GM13976 (cell line): ENCODE data around the gene GABPB1.
"Not testable (repeated sequence)": the region's sequence is repeated elsewhere in the genome, so short reads cannot be mapped to it uniquely, and the experiment has no call there.

Experiments
- DNase-seq: peaks from one replicate; pipeline ENCODE4 v3.0.0; 2012; ENCODE audit warnings: low spot score
- CTCF ChIP-seq: IDR thresholded peaks from 2 replicates; pipeline ENCODE4 v1.5.1; 2012; ENCODE audit warnings: borderline replicate concordance, mild to moderate bottlenecking; ENCODE audit not compliant: insufficient read depth; ENCODE audit errors: extremely low read depth, missing control alignments, control extremely low read depth
- in situ Hi-C: fragments of 300-500 bp; cut with MboI; formaldehyde crosslinking; loops from one replicate; pipeline ENCODE4 v1.12.0; 2022; ENCODE audit warnings: low sequenced_read_pairs, mixed read lengths, inconsistent platforms; ENCODE audit not compliant: unreplicated experiment

The GABPB1 gene

GRCh38 chr15:50377867-50378751 lies 23.1 kb upstream of the GABPB1 start:
- peak; percentile 82 for DNase-seq
- in situ Hi-C loops, result no loop called here

GRCh38 chr15:50369564-50369963 lies 14.6 kb upstream of the GABPB1 start:
- in situ Hi-C loops, DNase-seq: not testable (repeated sequence)

More at GRCh38 chr15:50377867-50378751, 23.1 kb upstream of the GABPB1 start:
- no peak for TF ChIP-seq CTCF

DNA sequence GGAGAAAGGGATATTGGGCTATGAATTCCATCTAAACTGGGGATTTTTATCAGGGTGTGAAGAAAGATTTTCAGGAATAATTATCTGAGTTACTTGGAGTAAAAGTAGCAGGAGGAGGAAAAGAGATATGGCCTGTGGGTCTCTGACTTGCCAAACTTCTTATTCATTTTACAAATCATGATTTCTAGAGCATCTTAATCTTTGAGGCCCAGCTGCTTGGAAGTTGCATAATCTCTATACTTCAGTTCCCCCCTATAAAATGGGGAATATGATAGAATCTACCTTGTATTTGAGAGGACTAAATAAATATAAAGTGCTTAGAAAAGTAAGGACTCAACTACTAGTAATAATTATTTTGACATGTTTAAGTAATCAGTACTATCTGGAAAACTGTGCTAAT lies 11.0 kb upstream of the GABPB1 start:
- no peak for TF ChIP-seq CTCF
- DNase-seq, result no peak
- in situ Hi-C loops, result no loop called here

DNA sequence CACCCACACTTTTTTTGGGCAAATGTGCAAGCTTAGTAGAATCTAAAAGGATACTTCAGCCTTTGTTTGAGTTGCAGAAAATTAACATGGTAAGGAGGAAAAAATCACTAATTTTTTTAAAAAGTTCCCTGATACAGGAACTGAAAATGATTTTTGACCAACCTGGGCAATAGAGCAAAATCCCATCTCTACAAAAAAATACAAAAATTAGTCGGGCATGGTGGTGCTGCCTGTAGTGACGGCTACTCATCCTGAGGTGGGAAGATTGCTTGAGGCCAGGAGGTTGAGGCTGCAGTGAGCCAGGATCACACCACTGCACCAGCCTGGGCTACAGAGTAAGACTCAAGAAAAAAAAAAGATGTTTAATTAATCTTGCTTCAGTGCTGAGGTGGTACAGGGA lies 10.6 kb upstream of the GABPB1 start:
- in situ Hi-C loops, result no loop called here
- no peak for TF ChIP-seq CTCF
- DNase-seq, result no peak

GRCh38 chr15:50363612-50364011 lies 8.6 kb upstream of the GABPB1 start:
- no peak for DNase-seq
- in situ Hi-C loops, result no loop called here

DNA sequence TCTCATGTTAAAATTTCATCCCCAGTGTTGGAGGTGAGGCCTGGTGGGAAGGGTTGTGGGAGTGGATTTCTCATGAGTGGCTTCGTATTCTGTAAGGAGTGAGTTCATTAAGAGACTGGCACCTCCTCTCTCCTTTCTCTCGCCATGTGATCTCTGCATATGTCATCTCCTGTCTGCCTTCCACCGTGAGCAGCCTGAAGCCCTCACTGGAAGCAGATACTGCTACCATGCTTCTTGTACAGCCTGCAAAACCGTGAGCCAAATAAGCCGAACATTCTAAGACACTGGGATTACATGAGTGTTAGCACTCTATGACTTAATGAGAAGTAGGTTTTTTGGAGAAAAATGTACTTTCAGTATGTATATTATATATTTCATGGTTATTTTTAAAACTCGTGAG lies 6.8 kb upstream of the GABPB1 start:
- DNase-seq, result no peak
- in situ Hi-C loops, result no loop called here
- TF ChIP-seq CTCF, result no peak

More at GRCh38 chr15:50363612-50364011, 8.6 kb upstream of the GABPB1 start:
- no peak for TF ChIP-seq CTCF

DNA sequence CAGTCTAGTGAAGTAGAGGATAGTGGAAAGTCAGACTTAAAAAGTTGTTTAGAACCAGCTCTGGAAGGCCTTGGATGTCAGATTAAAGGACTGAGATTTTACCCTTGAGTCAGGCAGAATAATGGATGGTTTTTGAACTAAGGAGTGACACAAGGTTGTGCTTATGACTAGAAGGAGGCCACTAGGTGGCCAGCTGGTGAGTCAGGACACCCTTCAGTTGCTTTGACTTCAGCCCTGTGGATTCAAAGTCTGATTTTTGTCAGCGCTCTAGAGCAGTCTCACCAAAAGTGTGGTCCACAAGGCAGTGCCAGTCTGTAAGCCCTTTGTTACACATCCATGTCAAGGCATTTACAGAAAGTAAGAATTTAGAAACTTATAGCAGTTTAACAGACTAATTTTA lies 3.8 kb upstream of the GABPB1 start:
- in situ Hi-C loops, result no loop called here
- TF ChIP-seq CTCF, result peak; percentile 42
- peak; percentile 42 for DNase-seq
